Activated CD8-positive, alpha-beta memory T cell treated with anti-CD3 and anti-CD28 coated beads, Interleukin-2, amount 10 ng/mL, durations not matched to agents 7 days and 5 days (primary cell): ENCODE measurements around the gene CFAP43. TPM values are rescaled to one million over a fixed set of nuclear protein-coding genes. Genes with fewer than 3 reads are reported as not detected.

Experiments used
- ATAC-seq: fragments of 150-1000 bp; cut with Tn5 transposase; one replicate; pipeline ENCODE4 v1.10.0; 2021; ENCODE audit warnings: moderate library complexity
- CTCF ChIA-PET: fragments of 350-600 bp; sonication (Branson Sonifier 250); formaldehyde crosslinking; loops from one replicate; lab custom pipeline; 2021; ENCODE audit warnings: antibody characterized with exemption; lab: Charles Lee
- DNase-seq: peaks from one replicate; pipeline ENCODE4 v3.0.0-alpha.2; 2020
- H3K27ac Mint-ChIP-seq: one replicate; pipeline ENCODE4 v1.8.0; 2021; ENCODE audit warnings: mild to moderate bottlenecking, mixed read lengths
- H3K27me3 Mint-ChIP-seq: one replicate; pipeline ENCODE4 v1.8.0; 2021; ENCODE audit warnings: mixed read lengths
- H3K36me3 Mint-ChIP-seq: one replicate; pipeline ENCODE4 v1.8.0; 2021; ENCODE audit warnings: mild to moderate bottlenecking, mixed read lengths
- H3K4me1 Mint-ChIP-seq: one replicate; pipeline ENCODE4 v1.8.0; 2021; ENCODE audit warnings: mixed read lengths
- H3K4me3 Mint-ChIP-seq: one replicate; pipeline ENCODE4 v1.8.0; 2021; ENCODE audit warnings: mild to moderate bottlenecking, moderate library complexity, mixed read lengths
- H3K9me3 Mint-ChIP-seq: one replicate; pipeline ENCODE4 v1.8.0; 2022; ENCODE audit warnings: low read depth, mixed read lengths
- total RNA-seq, 2 experiments: library from RNA; stranded (reverse); gene quantifications; one replicate each; pipeline ENCODE4 v1.2.3, GENCODE V29; 2021

Gene CFAP43
- total RNA-seq, 2 experiments from 2014 or later, result not detected

DNA sequence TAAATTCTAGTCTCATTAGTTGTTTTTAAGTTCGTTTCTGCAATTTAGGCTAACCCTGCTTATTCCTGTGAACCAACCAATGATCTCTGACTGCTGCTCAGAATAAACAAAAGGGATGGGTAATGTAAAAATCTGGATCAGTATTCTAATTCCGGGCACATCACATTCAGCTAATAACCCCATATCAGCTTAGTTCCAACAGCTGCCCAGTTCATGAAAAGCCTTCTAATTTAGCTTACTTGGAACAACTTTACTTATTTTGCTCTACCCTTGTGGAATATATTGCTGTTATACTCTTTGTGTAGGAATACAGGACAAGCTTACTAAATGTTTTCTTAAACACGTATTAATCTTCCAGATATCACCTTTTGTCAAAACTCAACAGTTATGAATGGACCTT is 3.6 kb upstream of the CFAP43 start:
- ATAC-seq, result no peak
- H3K4me3 Mint-ChIP-seq, result no peak overlapping the region
- DNase-seq, result no peak
- peaks cover 11% of the 10 kb centered on the region for H3K4me1 Mint-ChIP-seq
- H3K27ac Mint-ChIP-seq, result no peak overlapping the region
- H3K36me3 Mint-ChIP-seq, result peaks cover 2% of the 10 kb centered on the region
- H3K27me3 Mint-ChIP-seq, result peaks cover 42% of the 10 kb centered on the region
- peaks cover 5% of the 10 kb centered on the region for H3K9me3 Mint-ChIP-seq
- CTCF ChIA-PET, result no interaction called here

GRCh38 chr10:104234934-104235333 is 2.8 kb upstream of the CFAP43 start:
- CTCF ChIA-PET, result no interaction called here
- H3K4me3 Mint-ChIP-seq, result no peak overlapping the region
- DNase-seq (no peak), ATAC-seq (no peak)
- peaks cover 5% of the 10 kb centered on the region for H3K9me3 Mint-ChIP-seq
- peaks cover 2% of the 10 kb centered on the region for H3K36me3 Mint-ChIP-seq
- H3K27me3 Mint-ChIP-seq, result peaks cover 38% of the 10 kb centered on the region
- no peak overlapping the region for H3K27ac Mint-ChIP-seq
- H3K4me1 Mint-ChIP-seq, result peaks cover 11% of the 10 kb centered on the region

GRCh38 chr10:104233817-104234216 is 1.7 kb upstream of the CFAP43 start:
- CTCF ChIA-PET, result no interaction called here
- Mint-ChIP-seq H3K4me1 (peaks cover 11% of the 10 kb centered on the region), H3K27ac (no peak overlapping the region), H3K36me3 (peaks cover 2% of the 10 kb centered on the region), H3K4me3 (peak overlapping the region; percentile 23), H3K27me3 (peaks cover 28% of the 10 kb centered on the region), H3K9me3 (peaks cover 5% of the 10 kb centered on the region)
- no peak for DNase-seq
- ATAC-seq, result no peak

GRCh38 chr10:104232613-104233102 is 494 bp upstream of the CFAP43 start:
- Mint-ChIP-seq H3K4me1 (peaks cover 11% of the 10 kb centered on the region), H3K27me3 (peaks cover 29% of the 10 kb centered on the region), H3K4me3 (peak overlapping the region; percentile 85), H3K27ac (peak overlapping the region; percentile 40), H3K9me3 (peaks cover 5% of the 10 kb centered on the region), H3K36me3 (peaks cover 2% of the 10 kb centered on the region)
- DNase-seq (no peak), ATAC-seq (peak; percentile 46)
- CTCF ChIA-PET, result interaction anchor here (1.2 kb wide), 1 partner anchor 10 kb away, joined by 3 read pairs; no protein-coding TSS in a partner anchor

DNA sequence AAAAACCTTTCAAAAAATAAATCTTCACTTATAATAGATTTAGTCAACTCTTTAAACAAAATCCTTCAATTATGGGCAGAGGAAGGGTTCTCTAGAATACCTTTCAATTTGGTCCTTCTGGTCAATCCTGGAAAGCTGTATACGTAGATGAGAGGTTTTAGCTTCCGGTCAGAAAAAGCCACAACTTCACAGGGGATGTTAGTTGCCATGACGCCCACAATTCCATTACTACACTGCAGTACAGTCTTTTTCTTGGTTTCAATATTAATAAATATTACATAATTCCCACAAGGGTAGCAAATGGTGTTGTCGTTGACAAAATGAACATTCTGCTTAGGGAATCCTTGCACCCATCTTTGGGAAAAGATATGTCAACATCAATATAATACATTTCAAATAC is 1.7 kb downstream of the CFAP43 start:
- H3K4me3 Mint-ChIP-seq, result no peak overlapping the region

DNA sequence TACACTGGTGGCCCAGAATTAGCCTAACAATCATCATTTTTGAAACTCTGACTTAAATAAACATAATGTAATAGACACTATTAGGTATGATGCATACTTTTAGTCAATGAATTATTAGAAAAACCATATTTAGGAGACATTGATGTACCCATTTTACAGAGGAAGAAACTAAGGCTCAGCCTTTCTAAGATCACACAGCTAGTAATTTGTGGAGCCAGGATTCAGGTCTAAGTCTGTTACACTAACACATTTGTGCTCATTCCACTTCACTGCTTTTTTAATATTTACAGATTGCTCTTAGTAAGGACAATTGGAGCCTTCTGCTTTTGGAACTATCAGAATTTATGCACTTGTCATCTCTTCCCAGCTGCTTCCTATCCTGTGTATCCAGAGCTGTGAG is 8.9 kb downstream of the CFAP43 start:
- Mint-ChIP-seq H3K36me3 (no peaks in the 10 kb centered on the region), H3K27ac (no peak overlapping the region), H3K4me3 (no peak overlapping the region), H3K27me3 (peaks cover 38% of the 10 kb centered on the region), H3K9me3 (no peaks in the 10 kb centered on the region), H3K4me1 (peaks cover 10% of the 10 kb centered on the region)
- DNase-seq, result no peak
- ATAC-seq, result no peak
- CTCF ChIA-PET, result no interaction called here

More for the DNA sequence above, 1.7 kb downstream of the CFAP43 start:
- peaks cover 22% of the 10 kb centered on the region for H3K27me3 Mint-ChIP-seq
- H3K36me3 Mint-ChIP-seq, result no peaks in the 10 kb centered on the region
- H3K9me3 Mint-ChIP-seq, result peaks cover 2% of the 10 kb centered on the region
- ATAC-seq, result no peak
- H3K27ac Mint-ChIP-seq, result no peak overlapping the region
- CTCF ChIA-PET, result interaction anchor here (2.0 kb wide), 1 partner anchor 44 kb away, joined by 7 read pairs; no protein-coding TSS in a partner anchor
- peaks cover 11% of the 10 kb centered on the region for H3K4me1 Mint-ChIP-seq
- no peak for DNase-seq

DNA sequence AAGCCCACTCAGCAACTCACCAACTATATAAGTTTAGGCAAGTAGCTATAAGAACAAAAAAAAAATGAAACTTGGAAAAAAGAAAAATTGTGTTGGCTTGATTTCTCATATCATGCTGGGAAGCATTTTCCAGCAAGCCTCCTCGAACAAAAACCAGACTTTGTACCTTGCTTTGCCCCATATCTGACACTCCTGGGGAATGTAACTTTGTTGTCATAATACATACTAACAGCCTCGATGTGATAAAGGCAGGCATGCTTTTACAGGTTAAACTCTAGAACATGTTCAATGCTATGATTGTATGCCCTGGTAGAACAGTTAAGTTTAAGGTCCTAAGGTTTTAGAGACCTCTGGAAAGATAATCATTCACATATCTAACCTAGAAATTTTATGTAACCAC is 11.6 kb downstream of the CFAP43 start:
- Mint-ChIP-seq H3K27ac (no peak overlapping the region), H3K4me1 (peaks cover 10% of the 10 kb centered on the region), H3K36me3 (no peaks in the 10 kb centered on the region), H3K27me3 (peaks cover 25% of the 10 kb centered on the region), H3K4me3 (no peak overlapping the region), H3K9me3 (no peaks in the 10 kb centered on the region)
- DNase-seq, result no peak
- CTCF ChIA-PET, result no interaction called here
- ATAC-seq, result no peak

DNA sequence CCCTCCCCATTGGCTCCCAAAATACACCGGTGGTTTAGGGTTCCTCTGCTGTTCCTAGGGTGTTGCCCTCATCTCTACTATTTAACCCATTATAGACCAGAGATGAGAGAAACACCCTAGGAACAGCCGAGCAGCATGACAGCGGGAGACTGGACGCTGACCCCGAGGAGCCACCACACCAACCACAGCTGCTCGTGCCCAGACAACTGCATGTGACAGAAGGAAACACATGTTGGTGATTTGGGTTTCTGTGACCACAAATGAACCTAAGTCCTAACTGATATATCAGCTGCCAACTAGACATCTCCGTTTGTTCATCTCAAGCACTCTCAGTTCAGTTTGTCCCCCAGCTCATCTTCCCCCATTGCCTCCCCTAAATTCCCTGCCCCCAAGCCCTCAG is 13.4 kb downstream of the CFAP43 start:
- no peak for ATAC-seq
- Mint-ChIP-seq H3K9me3 (no peaks in the 10 kb centered on the region), H3K4me1 (peaks cover 10% of the 10 kb centered on the region), H3K36me3 (no peaks in the 10 kb centered on the region), H3K4me3 (no peak overlapping the region), H3K27ac (no peak overlapping the region), H3K27me3 (peaks cover 24% of the 10 kb centered on the region)
- CTCF ChIA-PET, result no interaction called here
- no peak for DNase-seq

- no peak for ATAC-seq
- Mint-ChIP-seq H3K4me3 (no peak overlapping the region), H3K9me3 (no peaks in the 10 kb centered on the region), H3K4me1 (peaks cover 10% of the 10 kb centered on the region), H3K36me3 (no peaks in the 10 kb centered on the region), H3K27ac (no peak overlapping the region), H3K27me3 (peaks cover 24% of the 10 kb centered on the region)
- CTCF ChIA-PET, result no interaction called here
- no peak for DNase-seq
Observed at GRCh38 chr10:104216631-104217030, 15.5 kb downstream of the CFAP43 start.

- ATAC-seq, result peak; percentile 63
- Mint-ChIP-seq H3K27ac (no peak overlapping the region), H3K27me3 (peaks cover 31% of the 10 kb centered on the region), H3K4me1 (no peaks in the 10 kb centered on the region), H3K36me3 (no peaks in the 10 kb centered on the region), H3K4me3 (no peak overlapping the region), H3K9me3 (no peaks in the 10 kb centered on the region)
- peak; percentile 55 for DNase-seq
- CTCF ChIA-PET, result interaction anchor here (1.3 kb wide), 1 partner anchor 321 kb away, joined by 5 read pairs; no protein-coding TSS in a partner anchor
Observed at GRCh38 chr10:104209575-104210198, 22.5 kb downstream of the CFAP43 start.

DNA sequence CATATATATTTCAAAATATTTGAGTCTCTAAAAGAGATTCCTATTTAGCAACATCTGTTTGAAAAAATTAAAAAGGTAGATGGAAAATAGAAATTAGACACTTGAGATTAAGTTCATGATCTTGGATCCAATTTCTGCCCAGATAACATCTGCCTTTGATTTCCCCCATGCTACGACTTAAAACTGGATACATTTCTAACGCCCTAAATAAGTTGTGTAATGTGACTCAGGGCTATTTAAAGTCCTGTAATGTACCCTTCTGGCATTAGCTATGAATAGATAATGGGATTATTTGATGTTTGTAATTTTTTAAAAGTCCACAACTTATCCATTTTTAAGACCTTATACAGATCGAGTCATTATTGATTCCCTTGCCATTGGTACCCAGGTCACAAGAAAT is 23.4 kb downstream of the CFAP43 start:
- DNase-seq (no peak), ATAC-seq (no peak)
- H3K4me1 Mint-ChIP-seq, result no peaks in the 10 kb centered on the region
- H3K4me3 Mint-ChIP-seq, result no peak overlapping the region
- H3K9me3 Mint-ChIP-seq, result no peaks in the 10 kb centered on the region
- CTCF ChIA-PET, result no interaction called here
- H3K27ac Mint-ChIP-seq, result no peak overlapping the region
- peaks cover 31% of the 10 kb centered on the region for H3K27me3 Mint-ChIP-seq
- no peaks in the 10 kb centered on the region for H3K36me3 Mint-ChIP-seq

- no peaks in the 10 kb centered on the region for H3K4me1 Mint-ChIP-seq
- ATAC-seq, result no peak
- CTCF ChIA-PET, result no interaction called here
- H3K36me3 Mint-ChIP-seq, result no peaks in the 10 kb centered on the region
- H3K9me3 Mint-ChIP-seq, result no peaks in the 10 kb centered on the region
- H3K27me3 Mint-ChIP-seq, result peaks cover 20% of the 10 kb centered on the region
- no peak overlapping the region for H3K27ac Mint-ChIP-seq
- no peak overlapping the region for H3K4me3 Mint-ChIP-seq
- no peak for DNase-seq
Observed at GRCh38 chr10:104202231-104202630, 29.9 kb downstream of the CFAP43 start.

- DNase-seq (no peak), ATAC-seq (no peak)
- Mint-ChIP-seq H3K4me3 (no peak overlapping the region), H3K27ac (no peak overlapping the region), H3K27me3 (peaks cover 21% of the 10 kb centered on the region), H3K9me3 (no peaks in the 10 kb centered on the region), H3K36me3 (no peaks in the 10 kb centered on the region), H3K4me1 (no peaks in the 10 kb centered on the region)
- CTCF ChIA-PET, result no interaction called here
Observed at GRCh38 chr10:104201636-104202035, 30.5 kb downstream of the CFAP43 start.

DNA sequence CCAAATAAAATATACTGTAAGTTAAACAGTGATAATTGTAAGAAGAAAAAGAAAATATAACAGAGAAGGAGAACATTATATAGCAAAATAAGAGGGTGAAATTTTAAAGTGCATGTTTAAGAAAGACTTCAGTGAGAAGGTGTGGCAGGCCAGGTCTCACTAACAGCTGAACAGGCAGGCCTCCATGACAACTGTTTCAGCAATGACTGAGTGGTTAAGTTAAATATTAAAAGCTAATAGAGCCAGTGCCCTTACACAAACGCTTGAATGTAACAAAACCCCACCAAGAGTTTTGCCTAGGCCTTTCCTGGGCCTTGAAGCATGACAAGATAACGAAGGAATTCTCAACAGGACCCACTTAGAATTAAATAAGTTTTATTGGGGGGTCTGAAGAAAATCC is 32.6 kb downstream of the CFAP43 start:
- Mint-ChIP-seq H3K27ac (no peak overlapping the region), H3K4me1 (no peaks in the 10 kb centered on the region), H3K36me3 (no peaks in the 10 kb centered on the region), H3K27me3 (peaks cover 25% of the 10 kb centered on the region), H3K4me3 (no peak overlapping the region), H3K9me3 (no peaks in the 10 kb centered on the region)
- DNase-seq, result no peak
- CTCF ChIA-PET, result no interaction called here
- ATAC-seq, result no peak
